Subcutaneous abdominal adipose tissue (tissue), 5 donors: ENCODE results near the gene RARS1.

ENCODE experiments used
- H3K27ac ChIP-seq: one replicate; pipeline ENCODE4 v1.7.0; 2013; ENCODE audit warnings: low read depth, mild to moderate bottlenecking, inconsistent platforms, low read length, moderate library complexity
- H3K27me3 ChIP-seq, 5 donors: one replicate each; pipeline ENCODE4 v1.7.0; 2013; ENCODE audit warnings: low read length in 5 of 5, inconsistent platforms in 1 of 5; ENCODE audit not compliant: control insufficient read depth in 5 of 5, insufficient read depth in 4 of 5
- H3K36me3 ChIP-seq, 5 donors: one replicate each; pipeline ENCODE4 v1.7.0; 2013; ENCODE audit warnings: low read length in 5 of 5; ENCODE audit not compliant: control insufficient read depth in 5 of 5, insufficient read depth in 5 of 5
- H3K4me1 ChIP-seq, 5 donors: one replicate each; pipeline ENCODE4 v1.7.0; 2013; ENCODE audit warnings: low read length in 5 of 5, mild to moderate bottlenecking in 3 of 5, moderate library complexity in 1 of 5; ENCODE audit not compliant: control insufficient read depth in 5 of 5, insufficient read depth in 5 of 5
- H3K4me3 ChIP-seq, 5 donors: one replicate each; pipeline ENCODE4 v1.7.0; 2013; ENCODE audit warnings: low read length in 5 of 5, low read depth in 1 of 5
- H3K9ac ChIP-seq, 5 donors: one replicate each; pipeline ENCODE4 v1.7.0; 2013; ENCODE audit warnings: low read length in 5 of 5, mild to moderate bottlenecking in 4 of 5, moderate library complexity in 3 of 5
- H3K9me3 ChIP-seq, 5 donors: one replicate each; pipeline ENCODE4 v1.7.0; 2013; ENCODE audit warnings: low read length in 5 of 5; ENCODE audit not compliant: control insufficient read depth in 5 of 5
- donor health status: healthy.
- donor health status: healthy.
- donor health status: healthy.
- donor health status: healthy.
- donor health status: healthy.

Gene RARS1

DNA sequence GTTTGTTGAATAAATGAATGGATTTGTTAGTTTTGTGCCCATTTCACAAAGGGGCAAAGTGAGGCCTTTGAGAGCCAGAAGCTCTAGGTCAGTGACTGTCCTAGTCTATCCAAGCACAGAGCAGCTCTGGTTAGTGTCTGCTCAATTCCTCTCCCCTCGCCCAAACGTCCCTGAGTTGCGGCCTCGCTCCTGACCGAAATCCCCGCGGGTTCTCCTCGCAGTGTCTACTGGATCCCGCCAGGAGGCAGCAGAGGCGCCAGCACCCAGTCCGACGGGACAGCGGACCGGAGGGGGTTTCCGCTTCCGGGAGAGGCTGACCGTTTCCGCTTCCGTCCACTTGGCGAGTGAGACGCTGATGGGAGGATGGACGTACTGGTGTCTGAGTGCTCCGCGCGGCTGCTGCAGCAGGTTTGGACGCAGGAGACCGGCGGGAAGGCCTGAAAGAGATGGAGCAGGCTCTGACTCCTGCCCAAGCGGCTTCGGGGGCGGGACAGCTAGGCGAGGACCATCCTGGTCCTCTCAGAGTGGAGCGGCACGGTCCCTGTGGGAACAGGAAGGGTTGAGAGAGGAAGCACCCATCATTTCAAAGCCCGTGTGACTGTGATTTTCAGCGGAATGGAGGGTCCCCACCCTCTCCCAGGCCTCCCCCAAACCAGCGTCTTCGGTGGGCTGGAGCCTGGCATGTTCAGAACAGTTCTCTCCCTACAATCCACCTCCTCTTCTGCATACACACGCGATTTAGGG, at the start of gene RARS1:
RARS1 (plus strand) TSS at position 336 of the 744 bp plus-strand sequence; CDS start at position 364, 28 bp downstream.
- H3K9ac ChIP-seq: peak within 1 kb of the TSS; percentile 57 to 93 (median 82)
- peak within 1 kb of the TSS; percentile 93 to 100 (median 97) for H3K4me3 ChIP-seq
- no peaks in the 10 kb centered on the region for H3K9me3 ChIP-seq
- H3K36me3 ChIP-seq: peaks cover 18 to 34% (median 28%) of the 10 kb centered on the region in 5 donors
- H3K27me3 ChIP-seq: peaks cover 0 to 3% (median 0%) of the 10 kb centered on the region in 5 donors
- H3K27ac ChIP-seq: peak within 1 kb of the TSS; percentile 81
- H3K4me1 ChIP-seq: peaks cover 3 to 16% (median 16%) of the 10 kb centered on the region in 5 donors

DNA sequence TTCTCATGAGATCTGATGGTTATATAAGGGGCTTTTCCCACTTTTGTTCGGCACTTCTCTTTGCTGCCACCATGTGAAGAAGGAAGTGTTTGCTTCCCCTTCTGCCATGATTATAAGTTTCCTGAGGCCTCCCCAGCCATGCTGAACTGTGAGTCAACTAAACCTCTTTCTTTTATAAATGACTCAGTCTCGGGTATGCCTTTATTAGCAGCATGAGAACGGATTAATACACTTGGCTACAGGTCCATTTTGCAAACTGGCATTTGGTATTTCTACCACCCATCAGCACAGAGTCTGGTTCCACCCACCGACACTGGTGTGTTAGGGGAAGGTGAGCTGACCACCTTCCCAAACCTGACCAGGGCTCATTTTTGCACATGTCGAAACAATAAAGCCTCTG, 47.9 kb upstream of the RARS1 start:
- H3K4me3 ChIP-seq: no peak overlapping the region
- H3K4me1 ChIP-seq: no peaks in the 10 kb centered on the region
- H3K27ac ChIP-seq: no peak overlapping the region
- H3K36me3 ChIP-seq: no peaks in the 10 kb centered on the region
- H3K27me3 ChIP-seq: no peaks in the 10 kb centered on the region
- H3K9me3 ChIP-seq: no peaks in the 10 kb centered on the region
- no peak overlapping the region for H3K9ac ChIP-seq

DNA sequence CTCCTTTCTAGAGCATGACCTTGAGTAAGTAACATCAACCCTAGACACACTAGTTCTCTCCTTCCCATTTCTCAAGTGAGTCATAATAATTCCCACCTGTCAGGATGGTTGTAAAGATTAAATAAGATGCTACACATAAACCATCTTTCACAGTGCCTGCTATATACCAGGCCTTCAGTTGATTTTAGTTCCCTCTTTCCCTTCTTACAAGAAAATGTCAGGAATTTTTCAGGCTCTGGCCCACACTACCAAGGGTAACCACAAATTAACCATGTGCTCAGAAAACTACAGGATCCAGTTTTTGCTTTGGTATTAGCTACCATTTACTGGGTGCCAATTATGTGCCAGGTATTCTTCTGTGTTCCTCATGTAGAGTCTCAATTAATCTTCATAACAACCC, 42.7 kb upstream of the RARS1 start:
- H3K36me3 ChIP-seq: no peaks in the 10 kb centered on the region
- no peak overlapping the region for H3K27ac ChIP-seq
- H3K4me1 ChIP-seq: no peaks in the 10 kb centered on the region
- H3K4me3 ChIP-seq: no peak overlapping the region
- no peaks in the 10 kb centered on the region for H3K9me3 ChIP-seq
- H3K27me3 ChIP-seq: no peaks in the 10 kb centered on the region
- no peak overlapping the region for H3K9ac ChIP-seq

DNA sequence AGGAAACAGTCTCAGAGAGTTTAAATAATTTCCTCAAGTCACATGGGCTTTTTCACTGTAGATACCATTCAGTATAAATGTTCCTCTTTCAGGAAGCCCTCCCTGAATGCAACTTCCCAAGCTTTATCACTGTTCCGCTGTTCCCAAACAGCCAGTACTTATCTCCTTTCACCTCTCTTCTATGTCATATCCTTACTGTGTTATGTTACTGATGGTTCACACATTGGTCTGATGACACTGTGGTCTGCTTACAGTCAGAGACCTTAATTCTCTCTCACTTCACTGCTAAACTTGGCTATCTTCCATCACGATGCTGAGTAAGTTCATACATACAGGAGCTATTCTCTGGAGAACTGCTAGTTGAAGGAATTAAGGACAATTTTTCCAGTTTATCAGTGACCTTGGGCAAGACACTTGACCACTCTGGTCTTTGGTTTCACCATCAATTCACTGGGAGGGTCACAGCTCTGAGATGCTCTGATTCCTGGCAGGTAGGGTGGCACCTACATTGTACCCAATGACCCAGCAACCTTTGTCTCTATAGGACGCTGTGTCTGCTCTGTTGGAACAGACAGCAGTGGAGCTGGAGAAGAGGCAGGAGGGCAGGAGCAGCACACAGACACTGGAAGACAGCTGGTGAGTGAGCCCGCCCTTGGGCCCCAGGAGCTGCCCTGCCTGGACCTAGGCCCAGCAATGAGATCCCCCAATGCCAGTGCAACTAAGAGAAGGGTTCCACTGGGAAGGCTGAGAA, 42.1 kb upstream of the RARS1 start:
- Histone ChIP-seq H3K27me3 (no peaks in the 10 kb centered on the region), H3K9me3 (no peaks in the 10 kb centered on the region), H3K4me1 (no peaks in the 10 kb centered on the region), H3K4me3 (no peak overlapping the region), H3K27ac (no peak overlapping the region), H3K36me3 (no peaks in the 10 kb centered on the region), H3K9ac (no peak overlapping the region)

- H3K4me1 ChIP-seq: peaks cover 0 to 7% (median 0%) of the 10 kb centered on the region in 5 donors
- no peak overlapping the region for H3K9ac ChIP-seq
- no peak overlapping the region for H3K27ac ChIP-seq
- no peaks in the 10 kb centered on the region for H3K27me3 ChIP-seq
- H3K9me3 ChIP-seq: no peaks in the 10 kb centered on the region
- H3K4me3 ChIP-seq: no peak overlapping the region
- no peaks in the 10 kb centered on the region for H3K36me3 ChIP-seq
These were observed 39.2 kb upstream of the RARS1 start for GRCh38 chr5:168446983-168447619.

- Histone ChIP-seq H3K36me3 (no peaks in the 10 kb centered on the region), H3K9me3 (no peaks in the 10 kb centered on the region), H3K9ac (no peak overlapping the region), H3K27ac (no peak overlapping the region), H3K4me3 (no peak overlapping the region), H3K4me1 (peaks cover 0 to 7% (median 0%) of the 10 kb centered on the region in 5 donors), H3K27me3 (no peaks in the 10 kb centered on the region)
These were observed 38.5 kb upstream of the RARS1 start for GRCh38 chr5:168447808-168448207.

GRCh38 chr5:168449166-168449565, 37.1 kb upstream of the RARS1 start:
- Histone ChIP-seq H3K4me3 (no peak overlapping the region), H3K27ac (no peak overlapping the region), H3K27me3 (peaks cover 0 to 2% (median 0%) of the 10 kb centered on the region in 5 donors), H3K9ac (no peak overlapping the region), H3K36me3 (no peaks in the 10 kb centered on the region), H3K9me3 (no peaks in the 10 kb centered on the region), H3K4me1 (peaks cover 0 to 7% (median 0%) of the 10 kb centered on the region in 5 donors)

DNA sequence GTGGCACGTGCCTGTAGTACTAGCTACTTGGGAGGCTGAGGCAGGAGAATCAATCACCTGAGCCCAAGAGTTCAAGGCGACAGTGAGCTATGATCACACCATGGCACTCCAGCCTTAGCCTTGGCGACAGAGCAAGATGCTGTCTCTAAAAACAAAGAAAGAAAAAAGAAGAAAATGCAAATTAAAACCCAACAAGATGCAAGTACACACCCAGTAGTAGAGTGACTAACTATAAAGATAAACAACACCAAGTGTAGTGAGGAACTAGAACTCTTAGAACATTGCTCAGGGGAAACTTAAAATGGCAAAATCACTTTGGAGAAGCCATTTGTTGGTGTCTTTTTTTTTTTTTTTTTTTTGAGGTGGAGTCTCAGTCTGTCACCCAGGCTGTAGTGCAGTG, 34.7 kb upstream of the RARS1 start:
- Histone ChIP-seq H3K9ac (no peak overlapping the region), H3K4me1 (peaks cover 0 to 7% (median 0%) of the 10 kb centered on the region in 5 donors), H3K27me3 (peaks cover 0 to 2% (median 0%) of the 10 kb centered on the region in 5 donors), H3K4me3 (no peak overlapping the region), H3K27ac (no peak overlapping the region), H3K36me3 (no peaks in the 10 kb centered on the region), H3K9me3 (no peaks in the 10 kb centered on the region)

- Histone ChIP-seq H3K27ac (no peak overlapping the region), H3K4me1 (peaks cover 0 to under 1% (median 0%) of the 10 kb centered on the region in 5 donors), H3K27me3 (peaks cover 0 to 2% (median 0%) of the 10 kb centered on the region in 5 donors), H3K36me3 (no peaks in the 10 kb centered on the region), H3K9me3 (peaks cover 0 to 5% (median 0%) of the 10 kb centered on the region in 5 donors), H3K9ac (no peak overlapping the region), H3K4me3 (no peak overlapping the region)
These were observed 31.1 kb upstream of the RARS1 start for GRCh38 chr5:168455201-168455600.

GRCh38 chr5:168457542-168457941, 28.7 kb upstream of the RARS1 start:
- peaks cover 0 to 5% (median 0%) of the 10 kb centered on the region in 5 donors for H3K9me3 ChIP-seq
- H3K4me1 ChIP-seq: no peaks in the 10 kb centered on the region
- H3K36me3 ChIP-seq: no peaks in the 10 kb centered on the region
- H3K9ac ChIP-seq: no peak overlapping the region
- H3K4me3 ChIP-seq: no peak overlapping the region
- H3K27ac ChIP-seq: no peak overlapping the region
- peaks cover 0 to 2% (median 0%) of the 10 kb centered on the region in 5 donors for H3K27me3 ChIP-seq
